ENCODE data around the gene SKIC3.

SKIC3 gene

GRCh38 chr5:95543017-95543705, 11.6 kb downstream of the SKIC3 start:
- peaks cover 9% of the 10 kb centered on the region for H3K4me1 Mint-ChIP-seq
- H3K27me3 Mint-ChIP-seq (ENCODE audit: low read depth): no peaks in the 10 kb centered on the region
- H3K36me3 Mint-ChIP-seq (ENCODE audit: low read depth): peaks cover 45% of the 10 kb centered on the region
- no peak for TF ChIP-seq CTCF (IDR thresholded peaks at IDR 0.05; ENCODE audit: unreplicated experiment in 3 of 3)
- H3K9me3 Mint-ChIP-seq: no peaks in the 10 kb centered on the region
- H3K27ac Mint-ChIP-seq: peak overlapping the region in 1 of 3 experiments; percentile 28
- H3K4me3 Mint-ChIP-seq: no peak overlapping the region

DNA sequence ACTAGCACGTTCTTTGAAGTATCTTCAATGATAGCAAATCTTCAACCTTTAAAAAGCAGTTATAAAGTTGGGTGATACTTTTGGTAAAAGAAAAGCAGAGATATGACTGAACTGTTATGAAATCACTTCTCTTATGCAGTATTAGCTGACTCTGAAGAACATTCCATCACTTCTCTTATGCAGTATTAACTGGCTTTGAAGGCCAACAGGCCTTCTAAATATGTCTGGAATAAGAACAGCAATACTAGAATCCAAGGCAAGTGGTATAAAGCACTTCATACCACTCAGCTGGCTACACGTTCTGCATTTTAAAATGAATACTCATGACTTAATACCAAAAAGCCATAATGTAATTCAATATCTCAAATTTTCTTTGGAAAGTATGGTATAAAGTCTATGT, 17.3 kb downstream of the SKIC3 start:
- no peaks in the 10 kb centered on the region for H3K4me1 Mint-ChIP-seq
- H3K27me3 Mint-ChIP-seq (ENCODE audit: low read depth): no peaks in the 10 kb centered on the region
- no peak for TF ChIP-seq CTCF (IDR thresholded peaks at IDR 0.05; ENCODE audit: unreplicated experiment in 3 of 3)
- no peak overlapping the region for H3K27ac Mint-ChIP-seq
- H3K9me3 Mint-ChIP-seq: no peaks in the 10 kb centered on the region
- H3K4me3 Mint-ChIP-seq: no peak overlapping the region
- peaks cover 67% of the 10 kb centered on the region for H3K36me3 Mint-ChIP-seq (ENCODE audit: low read depth)

DNA sequence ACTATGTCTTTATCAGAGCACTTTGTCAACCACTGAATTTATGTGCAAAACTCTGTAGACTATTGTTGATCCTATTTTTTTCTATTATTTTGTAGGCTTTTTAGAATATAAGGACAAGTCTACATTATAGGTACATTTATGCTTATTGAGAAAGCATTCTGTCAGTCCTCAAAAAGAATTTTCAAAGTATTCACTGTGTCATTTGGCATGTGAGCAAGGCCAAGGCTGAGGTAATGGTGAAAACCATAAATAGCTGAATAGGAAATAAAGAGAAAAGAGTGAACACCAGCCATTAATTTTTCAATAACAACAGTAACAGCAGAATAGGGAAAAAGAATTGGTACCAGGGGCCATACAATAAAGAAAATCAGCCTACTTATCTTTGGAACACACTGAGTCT, 21.0 kb downstream of the SKIC3 start:
- no peak overlapping the region for H3K27ac Mint-ChIP-seq
- H3K27me3 Mint-ChIP-seq (ENCODE audit: low read depth): no peaks in the 10 kb centered on the region
- H3K4me3 Mint-ChIP-seq: no peak overlapping the region

DNA sequence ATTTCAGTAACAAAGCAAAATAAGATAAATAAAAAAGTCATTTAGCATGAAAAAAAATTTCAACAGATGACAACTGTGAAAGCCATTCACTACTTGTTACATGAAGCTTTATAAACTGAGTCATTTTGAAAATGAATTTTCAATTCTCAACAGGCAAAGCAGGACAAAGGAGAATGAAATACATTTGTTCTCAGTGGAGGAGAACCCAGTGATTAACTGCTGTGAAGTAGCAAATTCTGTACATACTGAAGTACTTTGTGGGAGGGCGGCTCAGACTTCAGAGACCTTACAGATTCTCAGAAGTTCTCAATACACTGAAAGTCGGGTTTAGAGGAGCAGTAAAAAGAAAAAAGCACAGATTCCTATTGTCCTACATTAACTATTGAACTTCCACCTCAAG, 21.7 kb downstream of the SKIC3 start:
- TF ChIP-seq CTCF (IDR thresholded peaks at IDR 0.05; ENCODE audit: unreplicated experiment in 3 of 3): no peak
- H3K9me3 Mint-ChIP-seq: no peaks in the 10 kb centered on the region
- H3K36me3 Mint-ChIP-seq (ENCODE audit: low read depth): peaks cover 62% of the 10 kb centered on the region
- no peaks in the 10 kb centered on the region for H3K27me3 Mint-ChIP-seq (ENCODE audit: low read depth)
- no peaks in the 10 kb centered on the region for H3K4me1 Mint-ChIP-seq
- H3K27ac Mint-ChIP-seq: no peak overlapping the region
- no peak overlapping the region for H3K4me3 Mint-ChIP-seq

More for the DNA sequence above, 21.0 kb downstream of the SKIC3 start:
- peaks cover 57% of the 10 kb centered on the region for H3K36me3 Mint-ChIP-seq (ENCODE audit: low read depth)
- no peaks in the 10 kb centered on the region for H3K4me1 Mint-ChIP-seq
- no peak for TF ChIP-seq CTCF (IDR thresholded peaks at IDR 0.05; ENCODE audit: unreplicated experiment in 3 of 3)
- no peaks in the 10 kb centered on the region for H3K9me3 Mint-ChIP-seq

GRCh38 chr5:95532415-95532814, 22.4 kb downstream of the SKIC3 start:
- H3K27ac Mint-ChIP-seq: no peak overlapping the region
- no peak for TF ChIP-seq CTCF (IDR thresholded peaks at IDR 0.05; ENCODE audit: unreplicated experiment in 3 of 3)
- no peaks in the 10 kb centered on the region for H3K4me1 Mint-ChIP-seq
- H3K27me3 Mint-ChIP-seq (ENCODE audit: low read depth): no peaks in the 10 kb centered on the region
- H3K4me3 Mint-ChIP-seq: no peak overlapping the region
- H3K36me3 Mint-ChIP-seq (ENCODE audit: low read depth): peaks cover 69% of the 10 kb centered on the region
- no peaks in the 10 kb centered on the region for H3K9me3 Mint-ChIP-seq

DNA sequence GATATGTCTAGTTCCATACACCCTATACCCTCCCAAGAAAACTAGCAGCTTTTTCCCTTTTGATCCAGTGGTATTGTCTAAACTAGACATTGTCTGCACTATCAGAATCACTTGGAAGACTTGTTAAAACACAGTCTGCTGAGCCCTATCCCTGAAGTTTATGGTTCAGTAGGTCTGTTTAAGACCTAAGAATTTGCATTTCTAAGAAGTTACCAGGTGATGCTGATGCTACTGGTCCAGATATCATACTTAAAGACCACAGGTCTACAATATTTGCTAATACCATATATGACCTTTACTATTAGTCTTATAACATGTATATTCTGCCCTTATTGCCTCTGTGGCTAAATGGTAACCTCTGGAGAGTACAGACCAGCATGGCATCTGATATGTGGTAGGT, 23.3 kb downstream of the SKIC3 start:
- TF ChIP-seq CTCF (IDR thresholded peaks at IDR 0.05; ENCODE audit: unreplicated experiment in 3 of 3): no peak
- no peak overlapping the region for H3K27ac Mint-ChIP-seq
- H3K36me3 Mint-ChIP-seq (ENCODE audit: low read depth): peaks cover 68% of the 10 kb centered on the region
- no peaks in the 10 kb centered on the region for H3K27me3 Mint-ChIP-seq (ENCODE audit: low read depth)
- H3K4me1 Mint-ChIP-seq: no peaks in the 10 kb centered on the region
- no peaks in the 10 kb centered on the region for H3K9me3 Mint-ChIP-seq
- no peak overlapping the region for H3K4me3 Mint-ChIP-seq
